HG03469 (cell line): Measurements from ENCODE around the gene WDR7.
"Not testable (repeated sequence)": the region's sequence is repeated elsewhere in the genome, so short reads cannot be mapped to it uniquely, and the experiment has no call there.

ENCODE experiments used
- ATAC-seq: cut with Tn5 transposase; IDR thresholded peaks from one replicate; pipeline ENCODE4 v1.9.1; 2021; ENCODE audit warnings: mild to moderate bottlenecking, moderate library complexity, moderate number of reproducible peaks; ENCODE audit not compliant: unreplicated experiment

The WDR7 gene

GRCh38 chr18:56652802-56653201 is 1.6 kb downstream of the WDR7 start:
- no peak for ATAC-seq

GRCh38 chr18:56654280-56654679 is 3.1 kb downstream of the WDR7 start:
- not testable (repeated sequence) for ATAC-seq

- ATAC-seq, result no peak
Measured at GRCh38 chr18:56658261-56658660, 7.1 kb downstream of the WDR7 start.

GRCh38 chr18:56659111-56659510 is 8.0 kb downstream of the WDR7 start:
- no peak for ATAC-seq

- ATAC-seq, result no peak
Measured at GRCh38 chr18:56660655-56661054, 9.5 kb downstream of the WDR7 start.

GRCh38 chr18:56661360-56662062 is 10.4 kb downstream of the WDR7 start:
- ATAC-seq, result no peak

GRCh38 chr18:56662063-56662408 is 10.9 kb downstream of the WDR7 start:
- no peak for ATAC-seq

- ATAC-seq, result no peak
Measured at GRCh38 chr18:56662502-56662901, 11.3 kb downstream of the WDR7 start.

GRCh38 chr18:56662902-56663301 is 11.7 kb downstream of the WDR7 start:
- no peak for ATAC-seq

GRCh38 chr18:56672391-56672790 is 21.2 kb downstream of the WDR7 start:
- ATAC-seq, result no peak

- ATAC-seq, result no peak
Measured at GRCh38 chr18:56672981-56673380, 21.8 kb downstream of the WDR7 start.

GRCh38 chr18:56676639-56677038 is 25.5 kb downstream of the WDR7 start:
- ATAC-seq, result no peak

GRCh38 chr18:56678836-56679565 is 27.8 kb downstream of the WDR7 start:
- ATAC-seq, result no peak

GRCh38 chr18:56684277-56684676 is 33.1 kb downstream of the WDR7 start:
- no peak for ATAC-seq

GRCh38 chr18:56691530-56691929 is 40.4 kb downstream of the WDR7 start:
- ATAC-seq, result no peak

GRCh38 chr18:56696966-56697365 is 45.8 kb downstream of the WDR7 start:
- ATAC-seq, result no peak

GRCh38 chr18:56702946-56703345 is 51.8 kb downstream of the WDR7 start:
- ATAC-seq, result no peak

- peak; percentile 99 for ATAC-seq
Measured at GRCh38 chr18:56709463-56709862, 58.3 kb downstream of the WDR7 start.

GRCh38 chr18:56711708-56712445 is 60.7 kb downstream of the WDR7 start:
- ATAC-seq, result no peak

- no peak for ATAC-seq
Measured at GRCh38 chr18:56712761-56713160, 61.6 kb downstream of the WDR7 start.

- no peak for ATAC-seq
Measured at GRCh38 chr18:56715121-56715520, 64.0 kb downstream of the WDR7 start.

GRCh38 chr18:56716692-56717146 is 65.6 kb downstream of the WDR7 start:
- no peak for ATAC-seq
